Colonic mucosa (tissue), 4 donors: ENCODE measurements around the gene LRMDA. TPM values are rescaled to one million over a fixed set of nuclear protein-coding genes. Genes with fewer than 3 reads are reported as not detected.

ENCODE experiments used
- DNase-seq: peaks from one replicate; pipeline ENCODE4 v3.0.0-alpha.2; 2020
- H3K27ac ChIP-seq: fragments of 200-600 bp; one replicate; pipeline ENCODE4 v1.8.0; 2021
- H3K27me3 ChIP-seq: fragments of 200-600 bp; one replicate; pipeline ENCODE4 v1.8.0; 2021
- H3K36me3 ChIP-seq: fragments of 200-600 bp; one replicate; pipeline ENCODE4 v1.8.0; 2021
- H3K4me1 ChIP-seq: fragments of 200-600 bp; one replicate; pipeline ENCODE4 v1.8.0; 2021; ENCODE audit warnings: mild to moderate bottlenecking
- H3K4me3 ChIP-seq: fragments of 200-600 bp; one replicate; pipeline ENCODE4 v1.8.0; 2021
- H3K9ac ChIP-seq, 2 donors: one replicate each; pipeline ENCODE4 v1.7.0; 2013; ENCODE audit warnings: control low read depth in 2 of 2, low read depth in 2 of 2, low read length in 2 of 2
- H3K9me3 ChIP-seq: fragments of 200-600 bp; one replicate; pipeline ENCODE4 v1.8.0; 2021
- intact Hi-C: fragments of 100-400 bp; cut with DNase I; formaldehyde crosslinking; loops from one replicate; pipeline ENCODE4 v1.14.1; 2022
- total RNA-seq, 2 donors: library from RNA; stranded (reverse); fragmentation: NEBNext Ultra II Directional in 1 of 2; extraction: Animal tissue kit (Norgen Biotek cat#: 25700) in 1 of 2; gene quantifications; one replicate each; pipeline ENCODE4 v1.2.1, GENCODE V29; 2021
- TF ChIP-seq, protein P1 (sequence below): fragments of 200-600 bp; IDR thresholded peaks from one replicate; pipeline ENCODE4 v1.8.0; 2022; ENCODE audit warnings: antibody characterized with exemption, mild to moderate bottlenecking
- donor health status: healthy.
- donor health status: DM: no; HTN: no; CAD: no.
- donor health status: DM: no; HTN: no; CAD: no.

LRMDA gene
- total RNA-seq, 2 donors from 2014 or later = 2.5 to 5.2 TPM

DNA sequence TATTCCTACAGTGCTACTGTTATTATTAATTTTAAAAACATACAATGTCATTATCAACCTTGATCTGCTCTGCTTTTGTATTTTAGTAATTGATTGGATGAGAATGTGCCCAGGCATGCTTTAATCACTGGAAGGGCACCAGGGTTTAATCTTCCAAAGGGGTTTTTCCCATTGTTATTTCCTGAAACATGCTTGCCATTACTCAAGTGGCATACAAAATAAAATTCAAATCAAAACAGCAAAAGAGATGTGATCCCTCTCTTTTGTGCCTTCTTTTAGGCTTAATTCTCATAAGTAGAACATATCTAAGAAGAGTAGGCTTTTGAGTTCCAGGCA is 963.3 kb downstream of the LRMDA start:
- H3K27me3 ChIP-seq = no peaks in the 10 kb centered on the region
- no peak overlapping the region for H3K4me3 ChIP-seq
- H3K9ac ChIP-seq = no peak overlapping the region
- intact Hi-C loops = no loop called here
- TF ChIP-seq, protein P1, sequence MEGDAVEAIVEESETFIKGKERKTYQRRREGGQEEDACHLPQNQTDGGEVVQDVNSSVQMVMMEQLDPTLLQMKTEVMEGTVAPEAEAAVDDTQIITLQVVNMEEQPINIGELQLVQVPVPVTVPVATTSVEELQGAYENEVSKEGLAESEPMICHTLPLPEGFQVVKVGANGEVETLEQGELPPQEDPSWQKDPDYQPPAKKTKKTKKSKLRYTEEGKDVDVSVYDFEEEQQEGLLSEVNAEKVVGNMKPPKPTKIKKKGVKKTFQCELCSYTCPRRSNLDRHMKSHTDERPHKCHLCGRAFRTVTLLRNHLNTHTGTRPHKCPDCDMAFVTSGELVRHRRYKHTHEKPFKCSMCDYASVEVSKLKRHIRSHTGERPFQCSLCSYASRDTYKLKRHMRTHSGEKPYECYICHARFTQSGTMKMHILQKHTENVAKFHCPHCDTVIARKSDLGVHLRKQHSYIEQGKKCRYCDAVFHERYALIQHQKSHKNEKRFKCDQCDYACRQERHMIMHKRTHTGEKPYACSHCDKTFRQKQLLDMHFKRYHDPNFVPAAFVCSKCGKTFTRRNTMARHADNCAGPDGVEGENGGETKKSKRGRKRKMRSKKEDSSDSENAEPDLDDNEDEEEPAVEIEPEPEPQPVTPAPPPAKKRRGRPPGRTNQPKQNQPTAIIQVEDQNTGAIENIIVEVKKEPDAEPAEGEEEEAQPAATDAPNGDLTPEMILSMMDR = no peak
- H3K9me3 ChIP-seq = no peaks in the 10 kb centered on the region
- DNase-seq = no peak
- no peak overlapping the region for H3K27ac ChIP-seq
- H3K4me1 ChIP-seq = no peaks in the 10 kb centered on the region
- H3K36me3 ChIP-seq = no peaks in the 10 kb centered on the region

DNA sequence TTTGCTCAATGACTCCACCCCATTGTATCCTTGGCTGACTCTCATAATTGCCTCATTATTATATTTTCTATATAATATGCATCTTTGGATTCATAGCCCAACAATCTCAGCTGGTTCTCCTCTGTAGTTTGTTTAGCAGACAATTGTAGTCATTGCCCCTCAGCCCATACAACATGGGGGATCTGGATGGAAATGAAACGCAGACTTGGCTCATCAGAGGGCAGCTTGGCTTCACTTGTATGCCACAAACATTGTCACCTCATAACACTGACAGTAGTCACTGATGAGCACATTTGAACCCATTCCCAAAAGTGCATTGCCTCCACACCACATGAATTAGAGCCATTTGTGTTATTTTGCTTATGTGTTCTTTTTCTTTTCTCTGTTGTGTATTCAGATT is 963.8 kb downstream of the LRMDA start:
- H3K9me3 ChIP-seq = no peaks in the 10 kb centered on the region
- TF ChIP-seq, protein P1 = no peak
- H3K27ac ChIP-seq = no peak overlapping the region
- H3K4me3 ChIP-seq = no peak overlapping the region
- H3K4me1 ChIP-seq = no peaks in the 10 kb centered on the region
- H3K9ac ChIP-seq = no peak overlapping the region
- H3K36me3 ChIP-seq = no peaks in the 10 kb centered on the region
- intact Hi-C loops = no loop called here
- no peak for DNase-seq
- no peaks in the 10 kb centered on the region for H3K27me3 ChIP-seq

DNA sequence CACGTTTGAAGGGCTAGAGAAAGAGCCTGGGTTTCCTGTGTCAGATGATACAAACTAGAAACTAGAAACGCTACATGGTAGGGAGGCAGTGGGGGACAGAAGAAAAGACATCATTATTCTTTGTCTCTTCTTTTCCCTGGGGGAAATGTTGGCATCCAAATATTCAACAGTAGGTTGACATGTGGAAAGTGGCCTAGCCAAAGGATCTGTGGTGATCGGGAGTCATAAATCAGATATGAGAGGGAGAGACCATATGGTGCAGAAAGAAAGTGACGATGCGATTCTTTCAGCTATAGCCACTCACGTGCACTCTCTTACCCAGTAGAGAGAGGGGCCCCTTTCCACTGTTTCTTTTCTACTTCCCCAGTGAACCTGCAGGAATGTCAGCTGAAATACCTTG is 964.7 kb downstream of the LRMDA start:
- no peaks in the 10 kb centered on the region for H3K9me3 ChIP-seq
- no peak overlapping the region for H3K9ac ChIP-seq
- H3K36me3 ChIP-seq = no peaks in the 10 kb centered on the region
- no peak overlapping the region for H3K27ac ChIP-seq
- no peaks in the 10 kb centered on the region for H3K27me3 ChIP-seq
- no peak for DNase-seq
- intact Hi-C loops = no loop called here
- no peaks in the 10 kb centered on the region for H3K4me1 ChIP-seq
- TF ChIP-seq, protein P1 = no peak
- no peak overlapping the region for H3K4me3 ChIP-seq

GRCh38 chr10:76397181-76398042 is 966.0 kb downstream of the LRMDA start:
- Histone ChIP-seq H3K4me3 (no peak overlapping the region), H3K4me1 (no peaks in the 10 kb centered on the region), H3K9me3 (no peaks in the 10 kb centered on the region), H3K27me3 (no peaks in the 10 kb centered on the region), H3K27ac (no peak overlapping the region), H3K9ac (no peak overlapping the region), H3K36me3 (no peaks in the 10 kb centered on the region)
- TF ChIP-seq, protein P1 = no peak
- intact Hi-C loops = no loop called here
- DNase-seq = no peak

GRCh38 chr10:76398043-76398710 is 966.8 kb downstream of the LRMDA start:
- DNase-seq = no peak
- H3K27ac ChIP-seq = no peak overlapping the region
- no peaks in the 10 kb centered on the region for H3K27me3 ChIP-seq
- no peak overlapping the region for H3K4me3 ChIP-seq
- TF ChIP-seq, protein P1 = no peak
- intact Hi-C loops = no loop called here
- no peaks in the 10 kb centered on the region for H3K4me1 ChIP-seq
- no peaks in the 10 kb centered on the region for H3K36me3 ChIP-seq
- no peaks in the 10 kb centered on the region for H3K9me3 ChIP-seq
- H3K9ac ChIP-seq = no peak overlapping the region
